Measurements from ENCODE around the gene ZNF496. TPM values are rescaled to one million over a fixed set of nuclear protein-coding genes. Genes with fewer than 3 reads are reported as not detected.

Gene ZNF496
- total and polyA plus RNA-seq, 9 of the 15 experiments (the other 6 are each of a cell fraction or from before 2014, with no cell fraction given) = 4.3 to 54.0 (median 31.3) TPM

DNA sequence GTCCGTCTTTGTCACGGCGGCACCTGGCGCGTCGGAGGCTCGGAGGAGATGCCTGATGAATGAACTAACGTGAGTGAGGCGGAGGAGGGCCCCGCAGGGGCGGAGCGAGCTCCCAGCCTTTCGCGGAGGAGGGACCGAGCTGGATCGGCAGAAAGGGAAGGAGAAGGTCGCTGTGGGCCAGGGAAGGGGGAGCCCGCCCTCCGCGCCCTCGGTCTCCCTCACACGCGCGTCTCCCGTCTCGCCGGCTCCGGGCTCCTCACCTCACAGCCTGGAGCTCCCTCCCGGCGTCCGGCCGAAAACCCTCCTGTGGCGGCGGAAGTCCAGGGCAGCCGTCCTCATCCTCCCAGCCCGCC, 519 bp downstream of the ZNF496 start (continued):
- peak; percentile 86 for TF ChIP-seq POLR2G (IDR thresholded peaks at IDR 0.05; ENCODE audit: low read depth, low read length)
- 0 out of 2 replicates have a peak, but pooled peaks have one; percentile 40 for TF ChIP-seq RNF2 (IDR thresholded peaks at IDR 0.05)
- no peak for TF ChIP-seq CHD2 (IDR thresholded peaks at IDR 0.05; ENCODE audit: low read depth, low read length)
- TF ChIP-seq, protein P1, sequence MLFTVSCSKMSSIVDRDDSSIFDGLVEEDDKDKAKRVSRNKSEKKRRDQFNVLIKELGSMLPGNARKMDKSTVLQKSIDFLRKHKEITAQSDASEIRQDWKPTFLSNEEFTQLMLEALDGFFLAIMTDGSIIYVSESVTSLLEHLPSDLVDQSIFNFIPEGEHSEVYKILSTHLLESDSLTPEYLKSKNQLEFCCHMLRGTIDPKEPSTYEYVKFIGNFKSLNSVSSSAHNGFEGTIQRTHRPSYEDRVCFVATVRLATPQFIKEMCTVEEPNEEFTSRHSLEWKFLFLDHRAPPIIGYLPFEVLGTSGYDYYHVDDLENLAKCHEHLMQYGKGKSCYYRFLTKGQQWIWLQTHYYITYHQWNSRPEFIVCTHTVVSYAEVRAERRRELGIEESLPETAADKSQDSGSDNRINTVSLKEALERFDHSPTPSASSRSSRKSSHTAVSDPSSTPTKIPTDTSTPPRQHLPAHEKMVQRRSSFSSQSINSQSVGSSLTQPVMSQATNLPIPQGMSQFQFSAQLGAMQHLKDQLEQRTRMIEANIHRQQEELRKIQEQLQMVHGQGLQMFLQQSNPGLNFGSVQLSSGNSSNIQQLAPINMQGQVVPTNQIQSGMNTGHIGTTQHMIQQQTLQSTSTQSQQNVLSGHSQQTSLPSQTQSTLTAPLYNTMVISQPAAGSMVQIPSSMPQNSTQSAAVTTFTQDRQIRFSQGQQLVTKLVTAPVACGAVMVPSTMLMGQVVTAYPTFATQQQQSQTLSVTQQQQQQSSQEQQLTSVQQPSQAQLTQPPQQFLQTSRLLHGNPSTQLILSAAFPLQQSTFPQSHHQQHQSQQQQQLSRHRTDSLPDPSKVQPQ (CRISPR knock-in tag; IDR thresholded peaks at IDR 0.05; ENCODE audit: borderline replicate concordance) = no peak
- TF ChIP-seq, protein P2, sequence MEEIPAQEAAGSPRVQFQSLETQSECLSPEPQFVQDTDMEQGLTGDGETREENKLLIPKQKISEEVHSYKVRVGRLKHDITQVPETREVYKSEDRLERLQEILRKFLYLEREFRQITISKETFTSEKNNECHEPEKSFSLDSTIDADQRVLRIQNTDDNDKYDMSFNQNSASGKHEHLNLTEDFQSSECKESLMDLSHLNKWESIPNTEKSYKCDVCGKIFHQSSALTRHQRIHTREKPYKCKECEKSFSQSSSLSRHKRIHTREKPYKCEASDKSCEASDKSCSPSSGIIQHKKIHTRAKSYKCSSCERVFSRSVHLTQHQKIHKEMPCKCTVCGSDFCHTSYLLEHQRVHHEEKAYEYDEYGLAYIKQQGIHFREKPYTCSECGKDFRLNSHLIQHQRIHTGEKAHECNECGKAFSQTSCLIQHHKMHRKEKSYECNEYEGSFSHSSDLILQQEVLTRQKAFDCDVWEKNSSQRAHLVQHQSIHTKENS (CRISPR knock-in tag; IDR thresholded peaks at IDR 0.05) = no peak
- TF ChIP-seq, protein P3, sequence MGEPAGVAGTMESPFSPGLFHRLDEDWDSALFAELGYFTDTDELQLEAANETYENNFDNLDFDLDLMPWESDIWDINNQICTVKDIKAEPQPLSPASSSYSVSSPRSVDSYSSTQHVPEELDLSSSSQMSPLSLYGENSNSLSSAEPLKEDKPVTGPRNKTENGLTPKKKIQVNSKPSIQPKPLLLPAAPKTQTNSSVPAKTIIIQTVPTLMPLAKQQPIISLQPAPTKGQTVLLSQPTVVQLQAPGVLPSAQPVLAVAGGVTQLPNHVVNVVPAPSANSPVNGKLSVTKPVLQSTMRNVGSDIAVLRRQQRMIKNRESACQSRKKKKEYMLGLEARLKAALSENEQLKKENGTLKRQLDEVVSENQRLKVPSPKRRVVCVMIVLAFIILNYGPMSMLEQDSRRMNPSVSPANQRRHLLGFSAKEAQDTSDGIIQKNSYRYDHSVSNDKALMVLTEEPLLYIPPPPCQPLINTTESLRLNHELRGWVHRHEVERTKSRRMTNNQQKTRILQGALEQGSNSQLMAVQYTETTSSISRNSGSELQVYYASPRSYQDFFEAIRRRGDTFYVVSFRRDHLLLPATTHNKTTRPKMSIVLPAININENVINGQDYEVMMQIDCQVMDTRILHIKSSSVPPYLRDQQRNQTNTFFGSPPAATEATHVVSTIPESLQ (CRISPR knock-in tag; IDR thresholded peaks at IDR 0.05) = peak; percentile 85
- 0 out of 2 replicates have a peak, but pooled peaks have one; percentile 58 for TF ChIP-seq LCOR (CRISPR knock-in tag; IDR thresholded peaks at IDR 0.05)
- peak; percentile 48 for TF ChIP-seq CXXC5 (CRISPR knock-in tag; IDR thresholded peaks at IDR 0.05)
- TF ChIP-seq, protein P4, sequence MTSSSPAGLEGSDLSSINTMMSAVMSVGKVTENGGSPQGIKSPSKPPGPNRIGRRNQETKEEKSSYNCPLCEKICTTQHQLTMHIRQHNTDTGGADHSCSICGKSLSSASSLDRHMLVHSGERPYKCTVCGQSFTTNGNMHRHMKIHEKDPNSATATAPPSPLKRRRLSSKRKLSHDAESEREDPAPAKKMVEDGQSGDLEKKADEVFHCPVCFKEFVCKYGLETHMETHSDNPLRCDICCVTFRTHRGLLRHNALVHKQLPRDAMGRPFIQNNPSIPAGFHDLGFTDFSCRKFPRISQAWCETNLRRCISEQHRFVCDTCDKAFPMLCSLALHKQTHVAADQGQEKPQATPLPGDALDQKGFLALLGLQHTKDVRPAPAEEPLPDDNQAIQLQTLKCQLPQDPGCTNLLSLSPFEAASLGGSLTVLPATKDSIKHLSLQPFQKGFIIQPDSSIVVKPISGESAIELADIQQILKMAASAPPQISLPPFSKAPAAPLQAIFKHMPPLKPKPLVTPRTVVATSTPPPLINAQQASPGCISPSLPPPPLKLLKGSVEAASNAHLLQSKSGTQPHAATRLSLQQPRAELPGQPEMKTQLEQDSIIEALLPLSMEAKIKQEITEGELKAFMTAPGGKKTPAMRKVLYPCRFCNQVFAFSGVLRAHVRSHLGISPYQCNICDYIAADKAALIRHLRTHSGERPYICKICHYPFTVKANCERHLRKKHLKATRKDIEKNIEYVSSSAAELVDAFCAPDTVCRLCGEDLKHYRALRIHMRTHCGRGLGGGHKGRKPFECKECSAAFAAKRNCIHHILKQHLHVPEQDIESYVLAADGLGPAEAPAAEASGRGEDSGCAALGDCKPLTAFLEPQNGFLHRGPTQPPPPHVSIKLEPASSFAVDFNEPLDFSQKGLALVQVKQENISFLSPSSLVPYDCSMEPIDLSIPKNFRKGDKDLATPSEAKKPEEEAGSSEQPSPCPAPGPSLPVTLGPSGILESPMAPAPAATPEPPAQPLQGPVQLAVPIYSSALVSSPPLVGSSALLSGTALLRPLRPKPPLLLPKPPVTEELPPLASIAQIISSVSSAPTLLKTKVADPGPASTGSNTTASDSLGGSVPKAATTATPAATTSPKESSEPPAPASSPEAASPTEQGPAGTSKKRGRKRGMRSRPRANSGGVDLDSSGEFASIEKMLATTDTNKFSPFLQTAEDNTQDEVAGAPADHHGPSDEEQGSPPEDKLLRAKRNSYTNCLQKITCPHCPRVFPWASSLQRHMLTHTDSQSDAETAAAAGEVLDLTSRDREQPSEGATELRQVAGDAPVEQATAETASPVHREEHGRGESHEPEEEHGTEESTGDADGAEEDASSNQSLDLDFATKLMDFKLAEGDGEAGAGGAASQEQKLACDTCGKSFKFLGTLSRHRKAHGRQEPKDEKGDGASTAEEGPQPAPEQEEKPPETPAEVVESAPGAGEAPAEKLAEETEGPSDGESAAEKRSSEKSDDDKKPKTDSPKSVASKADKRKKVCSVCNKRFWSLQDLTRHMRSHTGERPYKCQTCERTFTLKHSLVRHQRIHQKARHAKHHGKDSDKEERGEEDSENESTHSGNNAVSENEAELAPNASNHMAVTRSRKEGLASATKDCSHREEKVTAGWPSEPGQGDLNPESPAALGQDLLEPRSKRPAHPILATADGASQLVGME (CRISPR knock-in tag; IDR thresholded peaks at IDR 0.05) = 0 out of 2 replicates have a peak, but pooled peaks have one; percentile 53
- TF ChIP-seq, protein P5, sequence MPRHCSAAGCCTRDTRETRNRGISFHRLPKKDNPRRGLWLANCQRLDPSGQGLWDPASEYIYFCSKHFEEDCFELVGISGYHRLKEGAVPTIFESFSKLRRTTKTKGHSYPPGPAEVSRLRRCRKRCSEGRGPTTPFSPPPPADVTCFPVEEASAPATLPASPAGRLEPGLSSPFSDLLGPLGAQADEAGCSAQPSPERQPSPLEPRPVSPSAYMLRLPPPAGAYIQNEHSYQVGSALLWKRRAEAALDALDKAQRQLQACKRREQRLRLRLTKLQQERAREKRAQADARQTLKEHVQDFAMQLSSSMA (CRISPR knock-in tag; IDR thresholded peaks at IDR 0.05) = no peak
- TF ChIP-seq ZNF778 (CRISPR knock-in tag; IDR thresholded peaks at IDR 0.05) = no peak
- TF ChIP-seq, protein P6, sequence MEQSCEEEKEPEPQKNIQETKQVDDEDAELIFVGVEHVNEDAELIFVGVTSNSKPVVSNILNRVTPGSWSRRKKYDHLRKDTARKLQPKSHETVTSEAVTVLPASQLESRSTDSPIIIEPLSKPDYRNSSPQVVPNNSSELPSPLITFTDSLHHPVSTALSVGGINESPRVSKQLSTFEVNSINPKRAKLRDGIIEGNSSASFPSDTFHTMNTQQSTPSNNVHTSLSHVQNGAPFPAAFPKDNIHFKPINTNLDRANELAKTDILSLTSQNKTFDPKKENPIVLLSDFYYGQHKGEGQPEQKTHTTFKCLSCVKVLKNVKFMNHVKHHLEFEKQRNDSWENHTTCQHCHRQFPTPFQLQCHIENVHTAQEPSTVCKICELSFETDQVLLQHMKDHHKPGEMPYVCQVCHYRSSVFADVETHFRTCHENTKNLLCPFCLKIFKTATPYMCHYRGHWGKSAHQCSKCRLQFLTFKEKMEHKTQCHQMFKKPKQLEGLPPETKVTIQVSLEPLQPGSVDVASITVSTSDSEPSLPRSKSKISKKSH (CRISPR knock-in tag; IDR thresholded peaks at IDR 0.05) = no peak
